Tibial nerve (tissue), 3 donors: ENCODE results near the gene JARID2.

Source experiments
- CTCF ChIP-seq, 5 experiments: fragments of 200-600 bp in 3 of 5; fragments of 450-650 bp in 2 of 5; sonication (generic) in 3 of 5; IDR thresholded peaks; one replicate each; pipeline ENCODE4 v1.5.1; 2016 to 2019; ENCODE audit warnings: antibody characterized with exemption in 5 of 5, mild to moderate bottlenecking in 3 of 5, moderate library complexity in 2 of 5
- POLR2A ChIP-seq, 2 donors: fragments of 450-650 bp; IDR thresholded peaks; one replicate each; pipeline ENCODE4 v1.6.1; 2017; ENCODE audit warnings: antibody characterized with exemption in 2 of 2, mild to moderate bottlenecking in 2 of 2, moderate library complexity in 2 of 2

- TF ChIP-seq POLR2A (IDR thresholded peaks at IDR 0.05) (no peak), CTCF (IDR thresholded peaks at IDR 0.05) (no peak)
Observed at GRCh38 chr6:15485936-15486335, 240.1 kb downstream of the JARID2 start.
